ENCODE data around the gene GABARAPL2. TPM values are rescaled to one million over a fixed set of nuclear protein-coding genes. Genes with fewer than 3 reads are reported as not detected.
"Not testable (repeated sequence)": the region's sequence is repeated elsewhere in the genome, so short reads cannot be mapped to it uniquely, and the experiment has no call there.

Gene GABARAPL2, protein sequence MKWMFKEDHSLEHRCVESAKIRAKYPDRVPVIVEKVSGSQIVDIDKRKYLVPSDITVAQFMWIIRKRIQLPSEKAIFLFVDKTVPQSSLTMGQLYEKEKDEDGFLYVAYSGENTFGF
- 43.4 TPM for total RNA-seq

DNA sequence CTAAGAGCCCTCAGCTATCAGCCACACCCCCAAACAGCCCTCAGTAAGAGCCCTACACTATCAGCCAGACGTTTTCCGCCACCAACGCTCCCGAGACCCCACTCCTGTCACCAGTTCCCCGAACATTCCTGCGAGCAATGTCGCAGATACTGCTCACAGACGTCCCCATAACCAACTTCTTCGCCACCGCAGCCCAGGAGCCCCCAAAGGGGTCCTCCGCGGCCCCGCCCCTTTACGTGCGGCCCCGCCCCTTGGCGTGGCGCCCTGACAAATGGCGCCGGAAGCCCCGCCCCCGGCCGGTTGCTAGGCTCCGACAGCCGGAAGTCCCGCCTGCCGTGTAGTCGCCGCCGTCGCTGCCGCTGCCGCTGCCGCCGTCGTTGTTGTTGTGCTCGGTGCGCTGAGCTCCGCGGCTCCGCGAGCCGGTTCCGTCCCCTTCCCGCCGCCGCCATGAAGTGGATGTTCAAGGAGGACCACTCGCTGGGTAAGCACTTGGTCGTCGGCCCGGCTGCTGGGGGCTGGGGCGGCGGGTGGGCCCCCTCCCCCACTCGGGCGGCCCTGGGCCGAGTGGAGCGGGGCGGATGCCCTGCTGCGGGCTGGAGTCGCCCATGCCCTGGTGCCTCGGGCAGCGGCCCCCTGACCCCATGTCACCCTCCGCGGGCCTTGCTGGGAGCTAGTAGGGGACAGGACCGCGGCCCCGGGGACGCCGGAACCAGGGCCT lies at the start of gene GABARAPL2:
Gene GABARAPL2 (plus strand): TSS at position 340 of the 718 bp plus-strand sequence. CDS start 108 bp downstream, at position 448.
- peak; percentile 87 to 93 (median 87) for DNase-seq (ENCODE audit: low read depth in 2 of 3, low spot score in 2 of 3)

DNA sequence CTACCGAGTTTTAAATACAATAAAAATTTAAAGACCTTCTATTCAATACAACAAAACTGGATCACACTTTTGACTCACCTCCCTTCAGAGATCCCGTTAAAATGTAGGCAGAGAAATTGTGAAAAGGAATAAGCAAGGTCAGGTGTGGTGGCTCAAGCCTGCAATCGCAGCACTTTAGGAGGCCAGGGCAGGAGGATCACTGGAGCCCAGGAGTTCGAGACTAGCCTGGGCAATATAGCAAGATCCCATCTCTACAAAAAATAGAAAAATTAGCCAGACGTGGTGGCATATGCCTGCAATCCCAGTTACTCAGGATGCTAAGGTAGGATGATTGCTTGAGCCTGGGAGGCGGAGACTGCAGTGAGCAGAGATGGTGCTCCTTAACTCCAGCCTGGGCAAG lies 47.0 kb upstream of the GABARAPL2 start:
- DNase-seq (ENCODE audit: low read depth in 2 of 3, low spot score in 2 of 3) = no peak

DNA sequence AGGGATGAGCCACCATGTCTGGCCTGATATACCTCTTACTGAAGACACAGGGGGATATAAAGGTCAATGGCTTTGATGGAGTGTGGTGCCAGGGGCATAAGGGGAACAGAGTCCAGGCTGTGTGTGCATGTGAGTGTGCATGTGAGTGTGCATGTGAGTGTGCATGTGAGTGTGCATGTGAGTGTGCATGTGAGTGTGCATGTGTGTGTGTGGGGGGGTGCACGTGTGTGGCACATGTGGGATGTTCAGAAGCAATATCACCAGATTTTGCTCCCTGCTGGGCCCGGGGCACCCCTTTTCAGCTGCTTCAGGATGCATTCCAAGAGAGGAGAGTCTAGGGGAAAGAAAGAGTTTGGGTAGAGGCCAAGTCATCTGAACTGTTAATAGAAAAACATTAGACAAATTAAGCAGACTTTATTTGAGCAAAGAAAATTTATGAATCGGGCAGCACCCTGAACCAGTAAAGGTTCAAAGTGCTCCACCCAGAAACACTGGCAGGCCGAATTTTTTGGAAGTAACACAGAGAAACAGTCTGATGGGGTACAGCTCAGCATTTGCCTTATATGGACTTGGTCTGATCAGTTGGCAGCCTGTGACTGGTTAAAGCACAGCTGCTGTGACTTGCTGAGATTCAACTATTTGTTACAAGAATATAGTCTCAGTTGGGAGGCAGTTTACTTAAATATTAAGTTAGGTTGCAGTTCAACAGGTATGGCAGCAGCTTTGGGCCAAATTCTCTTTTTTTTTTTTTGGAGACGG lies 40.0 kb upstream of the GABARAPL2 start:
- no peak for DNase-seq (ENCODE audit: low read depth in 2 of 3, low spot score in 2 of 3)

DNA sequence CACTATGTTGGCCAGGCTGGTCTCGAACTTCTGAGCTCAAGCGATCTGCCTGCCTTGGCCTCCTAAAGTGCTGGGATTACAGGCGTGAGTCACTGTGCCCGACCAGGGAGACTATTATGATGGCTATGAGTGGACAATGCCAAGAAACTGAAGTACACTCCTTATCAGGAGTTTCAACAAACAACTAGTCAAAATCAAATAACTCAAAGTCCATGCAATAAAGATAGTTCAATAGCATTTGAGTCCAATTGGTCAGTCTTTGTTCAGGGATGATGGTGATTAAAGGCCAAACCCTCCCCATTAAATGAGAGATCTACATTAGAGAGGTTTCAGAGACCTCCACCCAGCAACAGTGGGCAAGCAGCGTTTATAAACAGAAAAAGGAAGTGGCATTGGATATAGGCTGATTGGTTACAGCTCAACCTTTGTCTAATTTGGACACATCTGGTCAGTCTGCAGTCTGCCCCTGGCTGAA lies 38.3 kb upstream of the GABARAPL2 start:
- no peak for DNase-seq (ENCODE audit: low read depth in 2 of 3, low spot score in 2 of 3)

DNA sequence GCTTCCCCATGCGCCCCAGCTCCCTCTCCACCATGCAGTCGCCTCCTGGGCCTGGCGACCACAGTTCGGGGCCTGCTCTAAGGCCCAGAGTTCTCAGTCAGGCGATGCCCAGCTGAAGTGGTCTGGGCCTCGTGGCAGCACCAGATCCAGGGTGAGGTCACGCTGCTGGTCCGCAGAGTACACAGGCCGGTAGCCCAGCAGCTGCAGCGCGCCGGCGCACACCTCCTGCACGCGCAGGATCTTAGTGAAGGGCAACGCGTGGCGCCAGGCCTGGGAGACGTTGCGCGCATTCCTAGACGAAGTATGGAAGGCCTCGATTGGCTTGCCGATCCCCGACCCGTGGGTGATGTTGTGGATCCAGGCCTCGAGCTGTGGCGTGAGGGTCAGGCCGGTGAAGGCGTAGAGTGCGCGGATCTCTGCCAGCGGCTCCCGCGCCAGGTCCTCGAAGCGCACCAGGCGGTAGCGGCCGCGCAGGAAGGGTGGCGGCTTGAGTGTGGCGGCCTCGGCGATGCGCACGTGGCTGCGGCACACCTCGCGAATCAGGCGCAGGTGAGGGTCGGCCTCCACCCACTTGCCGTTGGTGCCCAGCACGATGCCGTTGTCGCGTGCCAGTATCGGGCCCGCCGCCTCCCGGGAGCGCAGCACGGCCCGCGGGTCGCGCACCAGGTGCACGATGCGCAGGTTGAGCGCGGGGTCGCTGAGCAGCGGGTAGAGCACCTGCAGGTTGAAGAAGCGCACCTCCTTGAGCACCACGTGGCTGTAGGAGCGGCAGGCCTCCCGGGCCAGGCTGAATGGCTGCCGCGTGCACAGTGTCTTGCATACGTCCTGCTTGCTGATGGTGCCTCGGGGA lies 36.9 kb upstream of the GABARAPL2 start:
- DNase-seq (ENCODE audit: low read depth in 2 of 3, low spot score in 2 of 3) = no peak

DNA sequence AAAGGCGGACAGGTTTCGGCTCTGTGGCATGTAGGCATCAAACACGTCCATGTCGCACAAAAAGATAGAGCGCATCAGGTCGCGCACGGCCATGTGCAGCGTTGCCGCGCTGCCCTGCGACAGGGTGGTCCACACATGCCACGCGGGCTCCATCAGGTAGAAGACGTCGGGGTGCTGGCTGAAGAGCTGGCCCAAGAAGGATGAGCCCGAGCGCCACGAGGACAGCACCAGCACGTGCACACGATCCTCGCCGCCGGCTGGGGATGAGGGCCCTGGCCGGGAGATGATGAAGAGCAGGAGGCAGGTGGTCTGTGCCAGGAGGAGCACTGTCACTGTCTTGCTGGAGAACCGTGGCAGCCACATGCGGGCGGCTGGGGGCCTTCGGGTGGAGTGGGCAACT lies 36.2 kb upstream of the GABARAPL2 start:
- DNase-seq (ENCODE audit: low read depth in 2 of 3, low spot score in 2 of 3) = no peak

DNA sequence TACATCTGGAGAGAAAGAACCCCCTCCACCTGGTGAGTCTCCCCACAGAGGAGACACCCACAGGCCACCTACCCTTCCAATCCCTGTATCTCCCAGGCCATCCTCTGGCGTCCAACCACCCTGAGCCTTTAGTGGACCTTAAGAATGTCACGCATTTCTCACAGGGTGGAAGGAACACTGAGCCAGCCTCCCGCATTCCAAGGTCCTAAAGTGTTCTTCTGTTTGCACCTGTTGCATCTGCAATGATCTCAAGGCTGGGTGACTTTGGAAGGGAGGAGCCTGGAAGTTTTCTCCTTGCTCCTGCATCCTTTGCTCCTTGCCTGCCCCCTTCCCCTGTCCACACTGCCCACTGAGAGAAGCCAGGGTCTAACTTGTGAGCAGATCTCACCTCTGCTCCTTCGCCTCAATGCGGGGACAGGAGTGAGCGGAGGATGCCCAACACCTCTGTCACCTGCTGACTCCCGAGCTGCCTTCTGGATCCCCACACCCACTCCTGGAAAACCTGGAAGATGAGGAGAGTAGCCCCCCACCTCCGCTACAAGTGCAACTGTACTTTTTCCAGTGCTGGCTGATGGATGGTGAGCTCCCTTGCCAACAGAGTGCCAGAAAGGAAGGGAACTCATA lies 33.9 kb upstream of the GABARAPL2 start:
- DNase-seq (ENCODE audit: low read depth in 2 of 3, low spot score in 2 of 3) = no peak

DNA sequence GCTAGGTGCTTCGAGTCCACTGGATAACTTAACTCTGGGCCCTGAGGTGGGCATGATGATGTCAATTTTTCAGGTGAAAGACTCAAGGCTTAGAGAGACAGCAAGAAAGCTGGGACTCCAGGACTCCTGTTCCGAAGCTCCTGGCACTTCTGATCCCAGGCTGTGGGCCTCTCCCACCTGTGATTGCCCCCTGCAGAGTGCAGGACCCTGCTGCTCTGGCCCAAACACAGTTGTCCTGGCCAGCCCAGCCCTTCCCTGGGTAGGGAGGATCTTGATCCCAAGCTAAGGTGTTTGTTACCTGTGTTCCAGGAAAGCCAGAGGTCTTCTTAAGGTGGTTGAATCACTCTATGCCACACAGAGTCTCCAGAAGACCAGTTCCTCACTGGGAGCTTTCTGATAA lies 33.4 kb upstream of the GABARAPL2 start:
- no peak for DNase-seq (ENCODE audit: low read depth in 2 of 3, low spot score in 2 of 3)

DNA sequence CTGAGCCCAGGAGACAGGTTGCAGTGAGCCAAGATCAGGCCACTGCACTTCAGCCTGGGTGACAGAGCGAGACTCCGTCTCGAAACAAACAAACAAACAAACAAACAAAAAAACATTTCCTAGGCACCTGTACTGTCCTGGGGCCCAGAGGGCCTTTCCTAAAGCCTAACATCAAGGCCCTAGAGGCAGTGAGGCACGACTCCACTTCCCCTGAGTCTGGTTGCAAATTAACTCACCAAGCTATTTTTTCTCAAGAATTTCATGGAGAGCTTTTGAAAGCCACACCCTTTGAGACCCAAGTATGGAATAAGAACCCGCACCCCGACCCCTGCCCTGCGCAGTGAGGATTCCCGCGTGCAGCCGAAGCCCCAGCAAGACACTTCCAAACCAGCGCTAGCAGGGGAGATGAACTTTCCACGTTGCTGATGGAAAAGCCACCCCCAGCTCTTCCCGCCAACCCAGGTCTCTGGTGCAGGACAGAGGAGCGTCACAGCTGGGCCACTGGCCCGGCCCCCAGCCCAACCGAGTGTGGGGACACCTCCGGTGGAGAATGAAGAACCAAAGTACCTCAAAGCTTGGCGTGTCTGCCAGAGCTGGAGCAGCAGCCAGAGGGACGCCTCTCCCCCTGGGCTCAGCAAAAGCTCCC lies 31.5 kb upstream of the GABARAPL2 start:
- DNase-seq (ENCODE audit: low read depth in 2 of 3, low spot score in 2 of 3) = no peak

DNA sequence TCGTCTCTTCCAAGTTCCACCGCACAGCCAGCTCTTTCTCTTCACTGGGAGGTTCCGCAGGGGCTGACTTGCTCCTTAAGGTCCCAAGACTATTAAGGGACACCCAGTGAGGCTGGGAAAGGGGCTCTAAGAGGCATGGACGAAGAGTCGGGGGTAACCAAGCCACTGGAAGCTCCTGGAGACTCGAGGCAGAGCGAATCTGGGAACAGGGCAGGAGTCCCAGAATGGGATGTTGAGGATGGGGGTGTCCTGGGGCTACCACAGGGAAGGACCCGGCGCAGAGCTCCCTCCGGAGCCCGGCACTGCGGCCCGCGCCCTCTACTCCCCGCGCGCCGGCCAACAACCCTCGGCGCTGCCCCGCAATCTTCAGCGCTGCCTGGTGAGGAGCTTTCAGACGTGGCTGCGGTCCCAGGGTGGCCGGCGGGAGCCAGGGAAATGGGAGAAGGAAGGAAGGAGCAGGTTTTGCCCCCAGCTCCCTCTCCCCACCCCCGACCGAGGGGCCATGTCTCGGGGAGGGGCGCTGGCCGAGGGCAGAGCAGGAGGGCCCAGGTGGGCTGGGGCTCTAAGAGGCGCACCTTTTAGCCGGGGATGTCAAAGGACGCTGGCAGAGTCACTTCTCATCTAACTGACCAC lies 30.9 kb upstream of the GABARAPL2 start:
- no peak for DNase-seq (ENCODE audit: low read depth in 2 of 3, low spot score in 2 of 3)

DNA sequence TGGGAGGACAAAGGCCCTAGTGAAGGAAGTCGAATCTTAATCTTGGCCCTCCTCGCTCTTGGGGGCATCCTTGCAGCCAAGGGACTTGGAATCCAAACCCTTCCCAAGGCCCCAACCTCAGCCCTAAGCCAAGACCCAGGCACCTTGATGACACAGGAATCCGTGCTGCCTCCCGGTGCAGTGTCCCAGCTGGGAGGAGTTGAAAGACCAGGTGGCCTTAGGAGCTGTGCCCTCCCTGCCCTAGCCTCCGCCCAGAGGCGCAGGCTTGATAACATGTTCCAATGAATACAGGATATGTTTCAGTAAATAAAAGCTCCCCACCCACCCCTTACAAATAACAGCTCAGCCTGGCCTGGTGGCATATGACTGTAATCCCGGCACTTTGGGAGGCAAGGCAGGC lies 30.3 kb upstream of the GABARAPL2 start, which contains the start of gene CHST5:
Gene CHST5 (minus strand): TSS at position 208 of the 400 bp plus-strand sequence. CDS start 5,724 bp downstream, outside the sequence.
- DNase-seq (ENCODE audit: low read depth in 2 of 3, low spot score in 2 of 3) = no peak

DNA sequence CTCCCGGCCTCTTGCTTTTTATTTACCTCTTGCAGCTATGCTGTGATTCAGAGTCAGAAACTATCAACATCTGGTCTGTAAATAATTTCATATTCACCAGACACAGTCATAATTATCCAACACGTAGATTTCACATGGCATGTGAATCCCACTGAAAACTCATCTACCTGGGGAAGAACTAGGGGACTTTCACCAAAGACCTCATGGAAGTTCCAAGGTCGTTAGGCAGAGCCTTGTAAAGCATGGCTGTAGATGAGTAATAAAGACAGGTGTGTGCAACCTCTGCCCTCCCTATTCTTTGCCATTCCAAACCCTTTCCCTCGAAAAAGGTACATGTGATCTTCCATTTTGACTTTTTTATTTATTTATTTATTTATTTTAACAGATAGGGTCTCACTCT lies 28.4 kb upstream of the GABARAPL2 start:
- no peak for DNase-seq (ENCODE audit: low read depth in 2 of 3, low spot score in 2 of 3)

DNA sequence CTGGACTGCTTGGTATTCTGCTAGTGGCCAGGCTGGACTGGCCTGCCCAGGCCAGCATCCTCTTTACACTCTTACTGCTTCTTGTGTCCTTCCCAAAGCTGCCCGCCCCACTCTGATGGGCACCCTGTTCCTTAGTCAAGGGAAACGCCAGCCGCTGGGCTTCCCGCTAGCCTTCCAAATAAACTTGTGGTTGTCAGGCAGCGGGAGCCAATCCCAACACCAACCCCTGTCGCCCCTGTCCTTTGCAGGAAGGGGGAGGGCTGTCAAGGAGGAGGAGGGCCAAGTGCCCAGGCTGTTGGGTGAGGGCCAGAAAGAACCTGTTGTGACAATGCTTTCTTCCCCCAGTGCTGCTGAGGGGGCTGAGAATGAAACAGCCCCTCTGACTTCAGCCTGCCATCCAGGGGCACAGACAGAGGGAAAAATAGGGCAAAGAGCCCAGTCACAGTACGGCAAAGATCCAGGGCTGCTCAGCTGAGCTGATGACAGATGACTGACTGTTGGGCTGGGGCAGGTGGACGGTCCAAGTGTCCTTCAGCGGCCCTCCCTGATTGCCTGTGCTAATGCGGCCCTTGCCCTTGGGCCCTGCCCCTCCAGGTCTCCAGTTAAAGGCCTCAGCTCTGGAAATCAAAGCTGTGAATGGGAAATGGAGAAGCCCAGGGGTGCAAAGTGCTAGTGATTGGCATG lies 27.2 kb upstream of the GABARAPL2 start:
- DNase-seq (ENCODE audit: low read depth in 2 of 3, low spot score in 2 of 3) = not testable (repeated sequence)

DNA sequence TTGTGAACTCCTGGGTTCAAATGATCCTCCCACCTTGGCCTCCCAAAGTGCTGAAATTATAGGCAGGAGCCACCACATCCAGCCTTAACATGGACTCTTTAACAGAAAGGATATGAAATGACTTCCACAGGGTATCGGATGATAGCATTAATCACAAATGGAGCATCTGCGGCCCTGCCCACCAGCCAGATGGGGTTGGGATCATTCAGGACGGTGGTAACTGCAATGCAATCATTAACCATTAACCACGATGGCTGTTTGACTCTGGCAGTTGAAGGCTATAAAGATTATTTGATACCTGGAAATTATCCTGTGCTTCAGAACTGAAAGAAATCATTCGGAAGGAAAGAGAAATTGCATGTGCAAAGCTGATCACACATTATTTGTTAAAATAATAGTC lies 24.9 kb upstream of the GABARAPL2 start:
- DNase-seq (ENCODE audit: low read depth in 2 of 3, low spot score in 2 of 3) = no peak

DNA sequence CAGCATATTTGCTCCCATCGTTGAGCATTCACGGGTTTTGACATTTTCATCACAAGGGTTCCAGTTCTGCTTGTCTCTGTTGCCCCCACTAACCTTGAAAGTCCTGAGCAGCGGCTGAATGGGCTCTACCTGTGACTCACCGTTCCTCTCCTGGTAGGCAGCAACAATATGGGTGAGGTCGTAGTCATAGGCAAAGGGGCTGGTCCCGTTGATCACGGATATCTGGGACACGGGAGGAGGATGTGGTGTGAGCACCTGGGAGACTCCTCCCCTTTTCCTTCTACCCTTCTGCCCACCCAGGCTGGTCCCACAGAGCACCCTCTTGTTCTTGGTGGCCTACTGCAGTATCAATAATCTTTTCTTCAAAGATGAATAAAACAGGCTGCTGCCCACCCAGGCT lies 23.7 kb upstream of the GABARAPL2 start:
- DNase-seq (ENCODE audit: low read depth in 2 of 3, low spot score in 2 of 3) = not testable (repeated sequence)

DNA sequence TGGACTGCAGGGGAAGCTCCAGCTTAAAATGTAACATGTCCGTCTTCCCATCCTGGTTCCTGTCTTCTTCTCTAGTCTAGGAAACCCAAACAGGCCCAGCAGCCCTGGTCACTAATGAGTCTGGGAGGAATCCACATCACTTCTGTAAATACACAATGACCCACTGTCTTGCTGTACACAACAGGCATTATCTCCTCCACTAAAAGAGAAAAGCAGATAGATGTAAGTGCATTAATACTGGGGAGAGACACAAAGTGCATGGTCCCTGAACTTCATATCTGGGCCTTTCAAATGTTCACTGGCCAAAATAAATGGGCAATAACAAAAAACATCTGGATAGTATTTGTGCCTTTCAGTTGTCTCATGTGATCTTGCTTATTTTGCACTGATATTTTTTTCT lies 20.3 kb upstream of the GABARAPL2 start:
- not testable (repeated sequence) for DNase-seq (ENCODE audit: low read depth in 2 of 3, low spot score in 2 of 3)

DNA sequence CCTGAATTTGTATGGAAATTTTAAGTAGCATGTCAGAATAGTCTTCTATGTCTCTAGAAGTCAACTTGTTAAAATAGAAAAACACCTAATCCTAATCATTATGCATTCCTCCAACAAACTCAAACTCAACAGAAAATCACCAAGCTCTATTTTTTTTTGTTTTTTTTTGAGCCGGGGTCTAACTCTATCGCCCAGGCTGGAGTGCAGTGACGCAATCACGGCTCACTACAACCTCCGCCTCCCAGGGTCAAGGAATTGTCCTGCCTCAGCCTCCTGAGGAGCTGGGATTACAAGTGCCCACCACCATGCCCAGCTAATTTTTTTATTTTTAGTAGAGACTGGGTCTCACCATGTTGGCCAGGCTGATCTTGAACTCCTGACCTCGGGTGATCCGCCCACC lies 19.9 kb upstream of the GABARAPL2 start:
- no peak for DNase-seq (ENCODE audit: low read depth in 2 of 3, low spot score in 2 of 3)

DNA sequence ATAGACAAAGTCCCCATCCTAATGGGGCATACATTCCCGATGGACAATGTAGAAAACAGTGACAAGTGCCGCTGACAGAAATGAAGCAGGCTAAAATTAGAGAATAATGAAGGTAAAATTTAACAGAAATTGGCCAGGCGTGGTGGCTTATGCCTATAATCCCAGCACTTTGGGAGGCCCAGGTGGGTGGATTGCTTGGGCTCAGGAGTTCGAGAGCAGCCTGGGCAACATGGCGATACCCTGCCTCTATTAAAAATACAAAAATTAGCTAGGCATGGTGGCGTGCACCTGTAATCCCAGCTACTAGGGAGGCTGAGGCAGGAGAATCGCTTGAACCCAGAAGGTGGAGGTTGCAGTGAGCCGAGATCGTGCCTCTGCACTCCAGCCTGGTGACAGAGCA lies 17.7 kb upstream of the GABARAPL2 start:
- DNase-seq (ENCODE audit: low read depth in 2 of 3, low spot score in 2 of 3) = not testable (repeated sequence)

DNA sequence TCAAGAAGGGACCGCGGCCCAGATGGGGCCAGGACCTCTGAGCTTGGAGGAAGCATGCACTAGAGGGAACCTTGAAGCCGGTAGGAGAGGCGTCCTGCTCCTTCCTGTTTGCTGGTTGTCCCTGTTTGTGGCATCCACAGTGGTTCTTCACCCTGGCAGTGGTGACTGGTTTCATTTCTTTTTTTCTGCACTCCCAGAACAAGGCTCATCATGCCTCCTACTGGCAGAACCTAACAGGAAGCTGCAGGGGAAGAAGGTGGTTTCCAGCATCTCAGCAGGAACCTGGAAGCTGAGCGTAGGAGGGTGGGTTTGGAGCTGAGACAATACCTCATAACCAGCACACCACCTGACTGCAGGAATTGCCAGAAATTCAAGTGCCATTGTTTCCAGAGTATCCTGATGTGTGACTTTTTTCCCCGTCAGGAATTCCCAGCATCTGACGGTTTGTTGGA lies 15.9 kb upstream of the GABARAPL2 start:
- DNase-seq (ENCODE audit: low read depth in 2 of 3, low spot score in 2 of 3) = peak in 2 of 3 donors; percentile 72 to 78

Measured in hematopoietic multipotent progenitor cell (in vitro differentiated cells).